Activated CD4-positive, alpha-beta T cell treated with anti-CD3 and anti-CD28 coated beads, Interleukin-2, amount 10 ng/mL, durations not matched to agents 7 days and 5 days (primary cell): Measurements from ENCODE around the gene COG7. TPM values are rescaled to one million over a fixed set of nuclear protein-coding genes. Genes with fewer than 3 reads are reported as not detected.
"Not testable (repeated sequence)": the region's sequence is repeated elsewhere in the genome, so short reads cannot be mapped to it uniquely, and the experiment has no call there.

ENCODE experiments used
- CTCF ChIA-PET: fragments of 350-600 bp; sonication (Branson Sonifier 250); formaldehyde crosslinking; loops from one replicate; lab custom pipeline; 2021; ENCODE audit warnings: antibody characterized with exemption; lab: Charles Lee
- POLR2A ChIA-PET: fragments of 350-600 bp; sonication (Branson Sonifier 250); formaldehyde crosslinking; loops from one replicate; lab custom pipeline; 2021; ENCODE audit warnings: antibody characterized with exemption; lab: Charles Lee
- DNase-seq: peaks from one replicate; pipeline ENCODE4 v3.0.0-alpha.2; 2020
- H3K27ac Mint-ChIP-seq: one replicate; pipeline ENCODE4 v1.8.0; 2021; ENCODE audit warnings: mild to moderate bottlenecking, moderate library complexity, mixed read lengths
- H3K27me3 Mint-ChIP-seq: one replicate; pipeline ENCODE4 v1.8.0; 2021; ENCODE audit warnings: mixed read lengths
- H3K36me3 Mint-ChIP-seq: one replicate; pipeline ENCODE4 v1.8.0; 2021; ENCODE audit warnings: low read depth, mixed read lengths
- H3K4me1 Mint-ChIP-seq: one replicate; pipeline ENCODE4 v1.8.0; 2021; ENCODE audit warnings: mixed read lengths
- H3K4me3 Mint-ChIP-seq: one replicate; pipeline ENCODE4 v1.8.0; 2021; ENCODE audit warnings: mild to moderate bottlenecking, moderate library complexity, mixed read lengths
- H3K9me3 Mint-ChIP-seq: one replicate; pipeline ENCODE4 v1.8.0; 2021; ENCODE audit warnings: mixed read lengths
- total RNA-seq, 2 experiments: library from RNA; stranded (reverse); gene quantifications; one replicate each; pipeline ENCODE4 v1.2.3, GENCODE V29; 2021

The COG7 gene
- total RNA-seq, 2 experiments from 2014 or later: 17.9 to 20.2 TPM

DNA sequence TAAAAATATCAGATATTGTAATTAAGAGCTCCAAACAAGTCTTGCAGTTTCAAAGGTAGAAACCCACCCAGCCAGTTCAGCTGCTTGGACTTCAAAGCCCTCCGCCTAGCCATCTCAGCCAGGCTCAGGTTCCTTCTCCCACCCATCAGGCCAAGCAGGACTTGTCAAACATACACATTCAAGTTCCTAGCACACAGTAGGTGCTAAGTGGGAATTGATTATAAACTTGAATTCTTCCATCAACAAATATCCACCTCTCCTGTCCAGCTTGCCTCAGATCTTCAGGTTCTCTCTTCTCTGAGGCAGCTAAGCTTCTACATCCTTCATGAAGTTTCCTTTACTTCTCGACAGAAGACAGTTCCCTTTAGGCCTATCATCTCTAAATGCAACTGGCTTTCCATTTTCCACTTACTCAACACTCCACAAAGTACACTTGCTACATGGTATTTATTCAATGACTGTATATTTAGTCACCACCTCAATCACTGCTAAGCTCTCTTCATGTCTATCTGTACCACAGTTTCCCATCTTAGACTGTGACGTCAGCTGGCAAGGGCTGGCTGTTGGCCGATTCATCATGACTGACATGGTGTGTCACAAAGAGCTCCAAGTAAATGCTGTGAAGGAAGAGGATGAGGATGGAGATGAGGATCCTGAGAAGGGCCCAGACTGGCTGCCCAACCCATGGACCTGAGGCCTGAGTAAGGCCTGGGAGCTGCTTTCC, 13.3 kb upstream of the COG7 start:
- POLR2A ChIA-PET: interaction anchor here (0.7 kb wide), 2 partner anchors 14 to 148 kb away, joined by 3 read pairs; no protein-coding TSS in a partner anchor
- Mint-ChIP-seq H3K27ac (no peak overlapping the region), H3K27me3 (no peaks in the 10 kb centered on the region), H3K9me3 (no peaks in the 10 kb centered on the region), H3K4me1 (no peaks in the 10 kb centered on the region), H3K4me3 (no peak overlapping the region), H3K36me3 (peaks cover 25% of the 10 kb centered on the region)
- DNase-seq: no peak
- CTCF ChIA-PET: interaction anchor here (1.7 kb wide), 1 partner anchor 18 kb away, joined by 4 read pairs; no protein-coding TSS in a partner anchor

DNA sequence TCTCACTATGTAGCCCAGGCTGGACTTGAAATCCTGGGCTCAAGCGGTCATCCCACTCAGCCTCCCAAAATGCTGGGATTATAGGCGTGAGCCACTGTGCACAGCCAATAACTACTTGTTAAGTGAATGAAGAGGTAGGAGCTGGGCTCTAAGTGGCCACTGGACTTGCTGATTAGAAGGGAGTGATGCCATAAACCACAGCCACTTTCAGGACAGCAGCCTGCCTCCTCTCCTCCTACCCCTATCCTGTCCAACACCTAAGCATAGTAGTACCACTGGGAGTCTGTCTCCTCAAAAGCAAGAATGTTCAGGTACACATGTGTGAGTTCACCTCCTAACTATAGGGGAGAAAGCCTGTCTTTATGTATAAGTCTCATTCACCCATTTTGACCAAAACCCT, 12.2 kb upstream of the COG7 start:
- H3K9me3 Mint-ChIP-seq: no peaks in the 10 kb centered on the region
- H3K27me3 Mint-ChIP-seq: no peaks in the 10 kb centered on the region
- CTCF ChIA-PET: interaction anchor here (1.0 to 1.7 kb wide), 3 partner anchors 13 to 29 kb away, joined by 3 to 4 read pairs (median 4); no protein-coding TSS in a partner anchor
- no peaks in the 10 kb centered on the region for H3K4me1 Mint-ChIP-seq
- no peak overlapping the region for H3K27ac Mint-ChIP-seq
- no peak for DNase-seq
- POLR2A ChIA-PET: no interaction called here
- peaks cover 23% of the 10 kb centered on the region for H3K36me3 Mint-ChIP-seq
- H3K4me3 Mint-ChIP-seq: no peak overlapping the region

DNA sequence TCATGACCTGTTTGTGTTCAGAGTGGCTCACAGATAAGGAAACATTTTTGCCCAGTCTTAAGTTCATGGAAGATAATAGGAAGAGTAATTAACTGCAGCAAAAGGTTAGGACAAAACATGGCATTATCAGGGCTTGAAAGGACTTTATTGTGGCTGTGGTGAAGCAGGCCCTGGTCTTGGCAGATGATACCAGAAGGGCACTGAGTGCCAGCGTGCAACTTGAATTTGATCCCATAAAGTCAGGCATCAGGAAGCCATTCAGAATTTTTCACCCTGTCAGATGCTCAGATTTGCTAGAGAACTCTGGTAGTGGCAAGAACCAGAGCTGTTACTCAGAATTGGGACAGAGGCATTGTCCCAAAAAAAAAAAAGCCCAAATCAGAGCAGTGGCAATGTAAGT, 11.2 kb upstream of the COG7 start:
- ChIA-PET CTCF (interaction anchor here (1.1 kb wide), 1 partner anchor 28 kb away, joined by 3 read pairs; no protein-coding TSS in a partner anchor), POLR2A (no interaction called here)
- Mint-ChIP-seq H3K9me3 (no peaks in the 10 kb centered on the region), H3K4me3 (no peak overlapping the region), H3K36me3 (peaks cover 15% of the 10 kb centered on the region), H3K27ac (no peak overlapping the region), H3K4me1 (no peaks in the 10 kb centered on the region), H3K27me3 (no peaks in the 10 kb centered on the region)
- no peak for DNase-seq

DNA sequence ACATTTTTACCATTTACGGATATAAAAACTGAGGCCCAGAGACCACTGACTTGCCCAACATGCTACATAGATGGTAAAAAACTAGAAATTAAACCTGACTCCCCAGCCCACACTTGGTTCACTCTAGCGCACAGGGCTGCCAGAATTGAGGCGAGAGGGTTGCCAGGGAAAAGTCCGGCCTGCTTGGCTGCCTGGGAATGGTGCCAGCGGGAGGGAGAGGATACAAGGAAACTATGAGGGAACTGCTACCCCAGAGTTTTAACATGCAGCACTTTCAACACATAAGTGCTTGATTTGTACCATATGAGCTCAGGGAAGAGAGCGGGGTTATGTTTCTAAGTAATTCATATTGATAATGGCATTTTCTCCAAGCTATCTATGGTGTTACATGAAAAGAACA, 10.0 kb upstream of the COG7 start:
- H3K36me3 Mint-ChIP-seq, POLR2A ChIA-PET, CTCF ChIA-PET, H3K27ac Mint-ChIP-seq, H3K4me1 Mint-ChIP-seq, H3K9me3 Mint-ChIP-seq, DNase-seq, H3K4me3 Mint-ChIP-seq, H3K27me3 Mint-ChIP-seq: not testable (repeated sequence)

DNA sequence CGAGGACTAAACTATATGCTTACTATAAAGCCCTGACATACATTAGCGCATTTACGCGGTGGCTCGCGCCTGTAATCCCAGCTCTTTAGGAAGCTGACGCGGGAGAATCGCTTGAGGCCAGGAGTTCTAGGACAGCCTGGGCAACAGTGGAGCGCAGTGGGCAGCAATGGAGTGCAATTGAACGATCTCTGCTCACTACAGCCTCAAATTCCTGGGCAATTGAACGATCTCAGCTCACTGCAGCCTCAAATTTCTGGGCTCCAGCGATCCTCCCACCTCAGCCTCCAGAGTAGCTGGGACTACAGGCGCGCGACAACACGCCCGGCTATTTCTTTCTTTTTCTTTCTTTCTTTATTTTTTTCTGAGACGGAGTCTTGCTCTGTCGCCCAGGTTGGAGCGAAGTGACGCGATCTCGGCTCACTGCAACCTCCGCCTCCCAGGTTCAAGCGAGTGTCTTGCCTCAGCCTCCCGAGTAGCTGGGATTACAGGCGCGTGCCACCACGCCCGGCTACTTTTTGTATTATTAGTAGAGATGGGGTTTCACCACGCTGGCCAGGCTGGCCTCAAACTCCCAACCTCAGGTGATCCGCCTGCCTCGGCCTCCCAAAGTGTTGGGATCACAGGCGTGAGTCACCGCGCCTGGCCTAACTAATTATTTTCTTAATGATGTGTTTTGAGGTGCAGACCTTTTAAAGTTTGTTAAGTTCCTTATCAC, 506 bp upstream of the COG7 start:
- Mint-ChIP-seq H3K9me3 (no peaks in the 10 kb centered on the region), H3K4me1 (peaks cover 21% of the 10 kb centered on the region)
- POLR2A ChIA-PET: interaction anchor here (0.6 kb wide), 1 partner anchor 102 kb away, joined by 3 read pairs; no protein-coding TSS in a partner anchor

DNA sequence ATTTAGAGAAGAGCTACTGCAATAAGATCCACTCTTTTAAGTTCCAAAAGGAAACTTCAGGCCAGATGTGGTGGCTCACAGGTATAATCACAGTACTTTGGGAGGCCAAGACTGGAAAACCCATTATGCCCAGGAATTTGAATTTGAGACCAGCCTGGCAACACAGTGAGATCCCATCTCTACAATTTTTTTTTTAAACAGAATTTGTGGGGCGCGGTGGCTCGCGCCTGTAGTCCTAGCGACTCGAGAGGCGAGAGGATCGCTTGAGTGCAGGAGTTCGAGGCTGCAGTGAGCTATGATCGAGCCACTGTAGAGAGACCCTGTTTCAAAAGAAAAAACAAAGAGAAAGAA, 793 bp downstream of the COG7 start:
- peak overlapping the region; percentile 97 for H3K4me3 Mint-ChIP-seq
- DNase-seq: no peak
- no peaks in the 10 kb centered on the region for H3K9me3 Mint-ChIP-seq
- POLR2A ChIA-PET: no interaction called here
- peaks cover 21% of the 10 kb centered on the region for H3K4me1 Mint-ChIP-seq
- H3K27me3 Mint-ChIP-seq: no peaks in the 10 kb centered on the region
- peaks cover 1% of the 10 kb centered on the region for H3K36me3 Mint-ChIP-seq
- CTCF ChIA-PET: interaction anchor here (1.0 to 1.3 kb wide), 2 partner anchors 15 to 16 kb away, joined by 3 to 9 read pairs; no protein-coding TSS in a partner anchor
- peak overlapping the region; percentile 93 for H3K27ac Mint-ChIP-seq

More for the DNA sequence above, 506 bp upstream of the COG7 start:
- CTCF ChIA-PET: interaction anchor here (1.0 to 1.2 kb wide), 3 partner anchors 16 to 19 kb away, joined by 3 read pairs; no protein-coding TSS in a partner anchor
- Mint-ChIP-seq H3K27ac (peak overlapping the region; percentile 93), H3K4me3 (peak overlapping the region; percentile 97), H3K36me3 (peaks cover 1% of the 10 kb centered on the region), H3K27me3 (no peaks in the 10 kb centered on the region)
- no peak for DNase-seq

DNA sequence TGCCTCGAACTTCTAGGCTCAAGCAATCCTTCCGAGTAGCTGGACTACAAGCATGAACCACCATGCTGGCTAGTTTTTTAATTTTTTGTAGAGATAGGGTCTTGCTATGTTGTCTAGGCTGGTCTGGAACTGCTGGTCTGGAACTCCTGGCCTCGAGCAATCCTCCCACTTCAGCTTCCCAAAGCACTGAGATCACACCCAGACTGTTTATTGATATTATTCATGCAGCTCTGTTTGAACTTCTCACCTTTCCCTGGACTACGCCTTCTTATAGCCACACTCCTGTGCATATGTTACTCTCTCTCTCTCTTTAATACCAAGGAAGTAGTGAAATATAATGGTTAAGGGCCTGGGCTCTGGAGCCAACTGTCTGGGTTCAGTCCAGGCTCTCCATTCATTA, 4.6 kb downstream of the COG7 start:
- H3K4me3 Mint-ChIP-seq: no peak overlapping the region

DNA sequence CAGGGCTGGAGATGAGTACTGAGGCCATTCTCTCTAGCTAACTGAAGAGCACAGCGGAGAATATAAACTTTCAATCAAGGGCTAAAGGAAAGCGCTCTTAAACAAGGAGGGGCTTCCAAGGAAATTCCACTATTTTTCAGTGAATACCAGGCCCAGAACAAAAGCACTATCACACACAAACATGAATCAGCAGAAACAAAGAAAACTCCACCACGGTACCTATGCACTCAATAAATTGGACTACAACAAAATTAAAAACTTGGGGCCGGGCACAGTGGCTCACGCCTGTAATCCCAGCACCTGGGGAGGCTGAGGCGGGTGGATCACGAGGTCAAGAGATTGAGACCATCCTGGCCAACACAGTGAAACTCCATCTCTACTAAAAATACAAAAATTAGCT, 15.4 kb downstream of the COG7 start:
- POLR2A ChIA-PET, H3K4me1 Mint-ChIP-seq: not testable (repeated sequence)
- peaks cover 23% of the 10 kb centered on the region for H3K36me3 Mint-ChIP-seq

More for the DNA sequence above, 4.6 kb downstream of the COG7 start:
- DNase-seq: no peak
- no peaks in the 10 kb centered on the region for H3K27me3 Mint-ChIP-seq
- CTCF ChIA-PET: no interaction called here
- H3K9me3 Mint-ChIP-seq: no peaks in the 10 kb centered on the region
- peaks cover 23% of the 10 kb centered on the region for H3K4me1 Mint-ChIP-seq
- H3K27ac Mint-ChIP-seq: no peak overlapping the region
- H3K36me3 Mint-ChIP-seq: peaks cover 6% of the 10 kb centered on the region
- POLR2A ChIA-PET: no interaction called here

DNA sequence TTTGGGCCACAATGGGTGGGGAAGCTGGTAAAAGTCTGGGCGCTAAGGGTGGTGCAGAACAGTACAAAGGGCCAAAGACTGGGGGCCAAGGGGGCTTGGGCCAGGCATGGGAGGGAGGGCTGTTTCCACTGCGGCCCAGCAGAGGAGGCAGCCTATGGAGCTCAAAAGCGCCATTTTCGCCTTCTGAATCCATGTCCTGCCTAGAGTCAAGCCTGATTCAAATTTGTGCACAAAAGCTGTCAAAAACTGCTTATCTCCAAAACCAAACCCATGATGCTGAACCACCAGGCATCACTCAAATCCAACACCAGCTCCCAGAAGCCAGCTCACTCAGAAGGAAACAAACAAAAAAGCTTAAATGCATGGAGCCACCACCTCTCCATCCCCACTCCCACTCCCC, 16.0 kb downstream of the COG7 start:
- no peak for DNase-seq
- H3K9me3 Mint-ChIP-seq: no peaks in the 10 kb centered on the region
- H3K4me3 Mint-ChIP-seq: no peak overlapping the region
- H3K4me1 Mint-ChIP-seq: no peaks in the 10 kb centered on the region
- peaks cover 24% of the 10 kb centered on the region for H3K36me3 Mint-ChIP-seq
- H3K27me3 Mint-ChIP-seq: no peaks in the 10 kb centered on the region
- POLR2A ChIA-PET: no interaction called here
- CTCF ChIA-PET: interaction anchor here (1.2 kb wide), 1 partner anchor 16 kb away, joined by 3 read pairs; the partner anchor contains the start of gene COG7
- H3K27ac Mint-ChIP-seq: no peak overlapping the region

More for the DNA sequence above, 15.4 kb downstream of the COG7 start:
- H3K9me3 Mint-ChIP-seq, DNase-seq, H3K4me3 Mint-ChIP-seq, H3K27ac Mint-ChIP-seq, H3K27me3 Mint-ChIP-seq: not testable (repeated sequence)
- CTCF ChIA-PET: interaction anchor here (0.5 to 1.2 kb wide), 2 partner anchors 15 to 864 kb away, joined by 3 to 4 read pairs; partner anchors contain the start of gene COG7

DNA sequence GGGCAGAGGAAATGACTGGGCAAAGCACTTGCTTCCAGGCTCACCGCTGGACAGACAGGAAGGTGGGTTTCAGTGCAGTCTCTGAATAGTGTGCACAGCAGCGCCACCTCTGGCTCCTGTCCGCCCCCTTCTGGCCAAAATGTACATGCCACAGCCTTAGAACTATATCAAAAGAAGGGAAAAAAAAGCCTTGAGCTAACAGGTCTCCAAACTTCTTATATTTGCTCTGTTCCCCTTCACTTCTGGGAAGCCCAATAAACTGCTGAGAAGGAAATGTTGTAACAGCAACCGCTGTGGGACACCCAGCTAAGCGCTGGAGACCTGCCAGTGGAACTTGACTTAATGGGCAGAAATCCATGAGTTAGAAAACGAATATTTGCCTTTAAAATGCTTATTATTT, 17.5 kb downstream of the COG7 start:
- Mint-ChIP-seq H3K36me3 (peaks cover 21% of the 10 kb centered on the region), H3K4me1 (no peaks in the 10 kb centered on the region), H3K27ac (no peak overlapping the region), H3K9me3 (no peaks in the 10 kb centered on the region), H3K27me3 (no peaks in the 10 kb centered on the region), H3K4me3 (no peak overlapping the region)
- POLR2A ChIA-PET: no interaction called here
- peak; percentile 73 for DNase-seq
- CTCF ChIA-PET: interaction anchor here (0.6 to 3.0 kb wide), 16 partner anchors 8 to 639 kb away, joined by 3 to 15 read pairs (median 3); no protein-coding TSS in a partner anchor

DNA sequence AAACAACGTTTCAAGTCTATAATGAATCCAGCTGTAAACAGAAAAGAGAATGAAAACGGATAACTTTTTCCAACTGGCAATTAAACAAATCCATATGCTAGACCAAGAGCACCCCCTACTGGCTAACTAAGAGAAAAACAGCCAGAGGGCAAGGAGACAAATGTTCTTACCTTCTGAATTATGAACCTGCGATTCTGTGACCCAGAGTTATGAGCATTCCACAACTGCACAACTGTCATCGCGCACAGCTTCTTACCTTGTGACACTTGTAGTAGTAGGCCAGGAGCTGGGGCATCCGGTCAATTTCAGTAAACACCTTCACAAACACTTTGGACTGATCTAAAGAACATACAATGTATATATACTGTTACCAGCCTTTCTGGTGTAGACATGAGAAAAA, 18.6 kb downstream of the COG7 start:
- ChIA-PET POLR2A (no interaction called here), CTCF (interaction anchor here (0.6 to 3.0 kb wide), 10 partner anchors 8 to 251 kb away, joined by 3 to 15 read pairs (median 4); partner anchors contain the start of gene SCNN1G)
- DNase-seq: peak; percentile 60
- Mint-ChIP-seq H3K9me3 (no peaks in the 10 kb centered on the region), H3K27ac (no peak overlapping the region), H3K4me1 (no peaks in the 10 kb centered on the region), H3K36me3 (peaks cover 22% of the 10 kb centered on the region), H3K27me3 (no peaks in the 10 kb centered on the region), H3K4me3 (no peak overlapping the region)

DNA sequence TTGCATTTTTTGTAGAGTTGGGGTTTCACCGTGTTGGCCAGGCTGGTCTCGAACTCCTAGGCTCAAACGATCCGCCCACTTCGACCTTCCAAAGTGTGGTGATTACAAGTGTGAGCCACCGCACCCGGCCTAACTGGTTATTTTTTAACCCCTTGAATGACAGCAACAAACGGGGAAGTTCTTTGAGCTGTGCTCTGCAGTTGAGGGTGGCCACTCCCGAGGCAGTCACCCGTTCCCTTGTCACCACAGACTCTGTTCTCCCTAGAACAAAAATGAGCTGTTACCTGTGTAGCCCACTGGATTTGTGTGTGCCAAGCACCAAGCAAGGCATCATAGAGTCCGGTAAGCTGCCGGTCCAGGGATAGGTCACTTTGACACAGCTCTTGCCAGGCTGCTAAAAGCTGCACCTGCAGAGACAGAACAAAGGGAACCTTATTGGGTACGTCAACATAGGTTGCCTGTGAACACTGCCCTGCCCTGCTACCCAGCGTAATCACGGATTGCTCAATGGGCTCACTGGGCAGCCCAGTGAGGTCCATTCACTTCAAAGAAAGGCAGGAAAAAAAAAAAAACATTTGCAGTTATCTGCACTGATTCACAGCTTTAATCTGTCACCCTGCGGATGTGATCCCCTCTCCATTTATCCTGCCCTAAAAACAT, 19.6 kb downstream of the COG7 start:
- ChIA-PET CTCF (interaction anchor here (0.5 to 3.0 kb wide), 9 partner anchors 8 to 362 kb away, joined by 3 to 15 read pairs (median 4); partner anchors contain the start of gene SCNN1G), POLR2A (no interaction called here)
- DNase-seq: no peak
- Mint-ChIP-seq H3K36me3 (peaks cover 19% of the 10 kb centered on the region), H3K27ac (no peak overlapping the region), H3K4me3 (no peak overlapping the region), H3K27me3 (no peaks in the 10 kb centered on the region), H3K9me3 (no peaks in the 10 kb centered on the region), H3K4me1 (no peaks in the 10 kb centered on the region)
